ENCODE data around the gene ARNT2. TPM values are rescaled to one million over a fixed set of nuclear protein-coding genes. Genes with fewer than 3 reads are reported as not detected.
A peak's percentile ranks its signal among the peaks of the same experiment; 100 is the strongest.

ARNT2 gene
- total RNA-seq, 1 experiment from 2014 or later: 3.1 TPM

DNA sequence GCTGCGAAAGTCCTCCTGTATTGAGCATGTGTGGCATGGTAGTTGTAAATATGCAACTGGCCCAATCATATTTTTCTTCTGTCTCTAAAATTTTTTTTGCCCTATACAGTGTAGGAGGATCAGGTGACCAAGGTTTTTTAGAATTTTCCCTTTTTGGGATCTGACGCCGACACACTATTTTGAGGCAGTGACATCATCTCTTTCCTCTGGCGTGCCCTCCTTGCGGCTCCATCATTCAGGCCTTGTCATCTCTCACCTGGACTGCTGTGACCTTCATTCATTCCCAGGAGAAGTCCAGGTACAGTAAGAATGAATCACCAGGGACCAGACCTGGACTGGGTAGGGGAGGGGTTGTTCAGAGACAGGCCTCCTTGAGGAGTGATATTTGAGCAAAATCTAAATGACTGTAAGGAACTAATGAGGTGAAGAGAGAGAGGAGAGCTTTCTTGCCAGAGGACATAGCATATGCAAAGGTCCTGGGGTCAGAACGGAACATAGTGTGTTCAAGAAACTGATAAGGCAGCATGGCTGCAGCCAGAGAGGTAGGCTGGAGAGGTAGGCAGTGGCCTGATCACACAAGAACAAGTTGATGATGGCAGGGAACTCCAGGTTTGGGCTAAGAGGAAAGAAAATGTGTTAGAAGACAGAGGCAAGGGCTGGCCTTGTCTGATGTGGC lies 38.7 kb downstream of the ARNT2 start:
- no peaks in the 10 kb centered on the region for H3K36me3 ChIP-seq (replicated peaks; ENCODE audit: control insufficient read depth, insufficient read depth, low read length)
- DNase-seq: no peak
- no peaks in the 10 kb centered on the region for H3K27me3 ChIP-seq (ENCODE audit: control insufficient read depth, insufficient read depth, low read length)
- H3K4me3 ChIP-seq (ENCODE audit: insufficient read depth, low read depth, low read length): no peak overlapping the region

- Histone ChIP-seq H3K4me3 (ENCODE audit: insufficient read depth, low read depth, low read length) (no peak overlapping the region), H3K27me3 (ENCODE audit: control insufficient read depth, insufficient read depth, low read length) (no peaks in the 10 kb centered on the region), H3K36me3 (replicated peaks; ENCODE audit: control insufficient read depth, insufficient read depth, low read length) (no peaks in the 10 kb centered on the region)
- no peak for DNase-seq
Measured at GRCh38 chr15:80444680-80445251, 40.6 kb downstream of the ARNT2 start.

DNA sequence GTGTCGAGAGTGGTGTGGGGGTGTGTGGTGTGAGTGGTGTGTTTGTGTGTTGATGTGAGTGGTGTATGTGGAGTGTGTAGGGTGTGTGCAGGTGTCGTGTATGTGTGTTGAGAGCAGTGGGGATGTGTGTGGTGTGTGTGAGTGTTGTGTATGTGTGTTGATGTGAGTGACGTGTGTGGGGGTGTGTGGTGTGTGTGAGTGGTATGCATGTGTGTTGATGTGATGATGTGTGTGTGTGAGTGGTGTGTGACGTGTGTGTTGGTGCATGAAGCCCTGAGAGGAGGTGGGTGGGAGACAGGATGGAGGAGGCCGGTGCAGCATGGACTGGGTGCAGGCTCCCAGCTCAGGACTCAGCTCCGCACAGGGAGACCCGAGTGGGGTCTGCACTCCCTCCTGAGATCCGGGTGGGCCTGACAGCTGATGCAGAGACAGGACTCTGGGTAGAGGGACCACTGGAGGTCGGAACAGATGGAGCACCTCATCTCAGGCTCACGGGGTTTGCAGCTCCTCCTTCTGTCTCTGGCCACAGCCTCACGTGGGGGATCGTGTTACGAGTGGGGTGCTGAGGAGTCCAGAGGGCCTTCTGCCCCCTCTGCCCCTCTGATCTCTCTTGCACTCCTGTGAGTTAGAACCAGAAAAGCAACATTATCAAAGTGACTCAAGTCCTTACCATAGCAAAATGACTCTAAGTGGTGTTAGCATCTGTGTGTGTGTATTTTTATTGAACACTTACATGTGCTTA lies 41.3 kb downstream of the ARNT2 start:
- Histone ChIP-seq H3K27me3 (ENCODE audit: control insufficient read depth, insufficient read depth, low read length) (no peaks in the 10 kb centered on the region), H3K36me3 (replicated peaks; ENCODE audit: control insufficient read depth, insufficient read depth, low read length) (no peaks in the 10 kb centered on the region), H3K4me3 (ENCODE audit: insufficient read depth, low read depth, low read length) (no peak overlapping the region)
- DNase-seq: peak; percentile 44

GRCh38 chr15:80447077-80447476 lies 42.9 kb downstream of the ARNT2 start:
- Histone ChIP-seq H3K36me3 (replicated peaks; ENCODE audit: control insufficient read depth, insufficient read depth, low read length) (no peaks in the 10 kb centered on the region), H3K4me3 (ENCODE audit: insufficient read depth, low read depth, low read length) (no peak overlapping the region), H3K27me3 (ENCODE audit: control insufficient read depth, insufficient read depth, low read length) (no peaks in the 10 kb centered on the region)
- no peak for DNase-seq

DNA sequence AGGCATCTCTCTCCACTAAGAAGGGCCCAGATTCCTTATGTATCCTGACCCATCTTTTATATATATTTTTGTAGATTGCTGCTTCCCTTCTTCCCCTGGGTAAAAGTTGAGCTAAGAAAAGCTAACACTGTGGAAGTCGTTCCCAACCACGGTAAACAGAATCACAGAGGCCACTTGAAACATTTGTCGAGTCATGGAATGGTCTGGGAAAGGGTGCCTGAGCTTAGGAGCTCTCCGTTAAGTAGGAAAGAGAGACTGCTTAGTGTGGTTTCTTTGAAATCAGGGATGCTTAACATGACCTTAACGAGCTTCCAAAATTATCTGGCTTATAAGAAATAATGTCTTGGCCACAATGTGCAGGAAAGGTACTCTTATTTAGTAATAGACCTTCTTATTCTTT lies 45.6 kb downstream of the ARNT2 start:
- no peak overlapping the region for H3K4me3 ChIP-seq (ENCODE audit: insufficient read depth, low read depth, low read length)
- no peak for DNase-seq
- no peaks in the 10 kb centered on the region for H3K36me3 ChIP-seq (replicated peaks; ENCODE audit: control insufficient read depth, insufficient read depth, low read length)
- no peaks in the 10 kb centered on the region for H3K27me3 ChIP-seq (ENCODE audit: control insufficient read depth, insufficient read depth, low read length)

DNA sequence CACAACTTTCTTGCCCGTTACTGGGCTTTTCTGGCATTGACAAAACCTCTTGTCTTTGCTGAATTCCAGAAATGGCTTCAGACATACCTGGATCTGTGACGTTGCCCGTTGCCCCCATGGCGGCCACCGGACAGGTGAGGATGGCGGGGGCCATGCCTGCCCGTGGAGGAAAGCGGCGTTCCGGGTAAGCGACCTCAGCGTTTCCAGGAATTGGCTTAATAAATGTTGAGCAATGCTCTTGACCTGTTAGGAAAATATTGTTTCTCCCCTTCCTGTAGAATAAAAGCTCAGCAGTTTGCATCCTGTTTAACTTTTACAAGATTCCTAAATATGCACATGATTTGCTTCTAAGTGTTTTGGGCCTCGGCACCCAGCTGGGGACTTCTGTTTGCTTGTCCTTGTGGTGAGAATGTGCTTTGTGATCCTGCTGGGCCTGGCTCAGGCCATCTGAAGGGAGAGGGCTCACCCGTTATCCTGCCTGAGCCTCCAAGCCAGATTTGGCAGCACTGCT lies 46.7 kb downstream of the ARNT2 start:
- Histone ChIP-seq H3K36me3 (replicated peaks; ENCODE audit: control insufficient read depth, insufficient read depth, low read length) (no peaks in the 10 kb centered on the region), H3K27me3 (ENCODE audit: control insufficient read depth, insufficient read depth, low read length) (no peaks in the 10 kb centered on the region)
- peak; percentile 74 for DNase-seq

DNA sequence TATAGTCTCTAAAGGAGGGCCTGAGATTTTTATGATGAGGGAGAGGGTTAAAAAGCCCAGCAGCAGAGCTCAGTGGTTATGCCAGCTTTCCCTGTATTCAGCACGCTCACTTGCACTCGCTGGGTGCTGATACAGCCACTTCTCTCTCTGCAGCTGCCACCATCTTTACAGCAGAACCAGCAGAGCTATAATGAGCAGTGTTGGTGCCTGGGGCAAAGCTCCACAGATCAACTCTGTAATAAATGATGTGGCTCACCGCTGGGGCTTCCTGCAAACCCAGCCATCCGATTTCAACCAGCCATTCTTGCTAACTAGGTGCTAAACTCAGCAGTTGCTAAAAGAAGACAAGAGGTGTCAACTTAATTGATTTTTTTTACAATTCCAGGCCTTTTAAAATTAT lies 48.0 kb downstream of the ARNT2 start:
- Histone ChIP-seq H3K36me3 (replicated peaks; ENCODE audit: control insufficient read depth, insufficient read depth, low read length) (no peaks in the 10 kb centered on the region), H3K4me3 (ENCODE audit: insufficient read depth, low read depth, low read length) (no peak overlapping the region), H3K27me3 (ENCODE audit: control insufficient read depth, insufficient read depth, low read length) (no peaks in the 10 kb centered on the region)
- DNase-seq: no peak

More for the DNA sequence above, 46.7 kb downstream of the ARNT2 start:
- H3K4me3 ChIP-seq (ENCODE audit: insufficient read depth, low read depth, low read length): no peak overlapping the region

- Histone ChIP-seq H3K36me3 (replicated peaks; ENCODE audit: control insufficient read depth, insufficient read depth, low read length) (no peaks in the 10 kb centered on the region), H3K27me3 (ENCODE audit: control insufficient read depth, insufficient read depth, low read length) (no peaks in the 10 kb centered on the region), H3K4me3 (ENCODE audit: insufficient read depth, low read depth, low read length) (no peak overlapping the region)
- DNase-seq: no peak
Measured at GRCh38 chr15:80455051-80455648, 51.0 kb downstream of the ARNT2 start.

DNA sequence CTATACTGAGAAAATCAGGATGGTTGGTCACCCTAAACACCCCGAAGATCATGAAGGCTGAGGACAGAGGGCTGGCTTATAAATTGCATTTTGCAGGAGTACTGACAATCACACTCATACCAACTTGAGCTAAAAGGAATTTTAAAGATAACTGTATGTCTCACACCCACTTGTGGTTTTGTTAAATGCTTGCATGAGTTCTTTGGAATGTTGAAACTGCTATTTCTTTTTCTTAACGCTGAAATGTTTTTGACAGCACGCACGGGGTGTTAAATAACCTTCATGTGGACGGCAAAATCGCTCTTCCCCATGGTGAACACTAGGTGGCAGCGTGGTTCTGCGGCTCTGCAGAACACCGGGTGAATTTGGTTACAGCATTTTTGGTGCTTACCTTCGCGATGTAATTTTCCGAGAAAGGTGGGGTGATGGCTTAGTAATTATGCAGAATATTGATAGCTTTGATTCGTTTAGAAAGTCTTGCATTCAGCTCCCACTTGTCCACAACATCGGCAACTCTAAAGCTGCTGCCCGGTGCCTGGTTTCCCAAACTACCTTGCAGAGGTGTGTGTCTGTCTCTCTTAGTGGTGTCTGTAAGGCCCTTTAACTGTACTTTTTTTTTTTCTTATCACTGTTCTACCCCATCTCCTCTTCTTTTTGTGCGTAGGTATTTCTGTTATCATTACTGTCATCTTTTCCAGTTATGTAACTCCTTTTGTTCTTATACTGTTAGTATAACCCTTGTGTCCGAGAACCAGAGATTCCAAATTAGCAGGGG lies 51.7 kb downstream of the ARNT2 start:
- H3K27me3 ChIP-seq (ENCODE audit: control insufficient read depth, insufficient read depth, low read length): no peaks in the 10 kb centered on the region
- no peak overlapping the region for H3K4me3 ChIP-seq (ENCODE audit: insufficient read depth, low read depth, low read length)
- peak; percentile 82 for DNase-seq
- no peaks in the 10 kb centered on the region for H3K36me3 ChIP-seq (replicated peaks; ENCODE audit: control insufficient read depth, insufficient read depth, low read length)

GRCh38 chr15:80456517-80457492 lies 52.6 kb downstream of the ARNT2 start:
- Histone ChIP-seq H3K4me3 (ENCODE audit: insufficient read depth, low read depth, low read length) (no peak overlapping the region), H3K27me3 (ENCODE audit: control insufficient read depth, insufficient read depth, low read length) (no peaks in the 10 kb centered on the region), H3K36me3 (replicated peaks; ENCODE audit: control insufficient read depth, insufficient read depth, low read length) (no peaks in the 10 kb centered on the region)
- DNase-seq: no peak

GRCh38 chr15:80457896-80458295 lies 53.7 kb downstream of the ARNT2 start:
- no peaks in the 10 kb centered on the region for H3K36me3 ChIP-seq (replicated peaks; ENCODE audit: control insufficient read depth, insufficient read depth, low read length)
- H3K4me3 ChIP-seq (ENCODE audit: insufficient read depth, low read depth, low read length): no peak overlapping the region
- no peaks in the 10 kb centered on the region for H3K27me3 ChIP-seq (ENCODE audit: control insufficient read depth, insufficient read depth, low read length)
- DNase-seq: peak; percentile 40

DNA sequence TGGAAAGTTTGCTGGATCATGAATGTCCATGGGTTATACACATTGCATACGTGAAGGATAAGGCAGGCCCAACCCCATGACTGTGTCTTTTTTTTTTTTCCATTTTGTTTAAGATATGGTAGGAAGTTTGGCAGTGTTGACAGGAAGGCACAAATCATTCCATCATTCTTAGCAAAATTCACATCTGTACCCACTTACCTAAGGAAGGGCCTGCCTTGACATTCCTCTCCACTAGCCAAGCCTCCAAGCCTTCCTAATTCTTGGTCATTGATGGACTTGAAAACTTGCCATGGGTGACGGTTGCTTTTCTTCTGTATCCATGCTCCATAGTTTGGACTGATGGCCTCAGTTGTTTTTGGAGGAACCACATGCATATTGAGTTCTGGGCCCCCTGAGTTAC lies 54.4 kb downstream of the ARNT2 start:
- Histone ChIP-seq H3K27me3 (ENCODE audit: control insufficient read depth, insufficient read depth, low read length) (no peaks in the 10 kb centered on the region), H3K4me3 (ENCODE audit: insufficient read depth, low read depth, low read length) (no peak overlapping the region), H3K36me3 (replicated peaks; ENCODE audit: control insufficient read depth, insufficient read depth, low read length) (no peaks in the 10 kb centered on the region)
- DNase-seq: no peak

DNA sequence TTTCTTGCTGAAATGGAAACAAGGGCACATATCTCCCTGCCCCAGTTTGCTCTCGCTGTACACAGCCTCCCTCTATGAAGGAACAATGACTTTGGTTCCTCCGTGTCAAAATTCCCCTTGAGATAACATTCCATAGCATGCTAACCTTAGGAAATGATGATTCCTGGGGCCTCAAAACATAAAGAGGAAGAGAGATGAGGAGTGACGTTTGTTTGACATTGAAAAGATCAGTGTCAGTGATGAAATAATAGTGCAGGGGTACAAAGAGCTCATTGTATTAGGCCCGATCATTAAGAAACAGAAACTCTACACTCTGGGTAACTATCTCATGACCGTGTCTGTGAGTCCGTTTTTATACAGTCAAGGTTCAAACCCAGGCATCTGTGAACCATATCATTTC lies 55.2 kb downstream of the ARNT2 start:
- Histone ChIP-seq H3K27me3 (ENCODE audit: control insufficient read depth, insufficient read depth, low read length) (no peaks in the 10 kb centered on the region), H3K36me3 (replicated peaks; ENCODE audit: control insufficient read depth, insufficient read depth, low read length) (no peaks in the 10 kb centered on the region), H3K4me3 (ENCODE audit: insufficient read depth, low read depth, low read length) (no peak overlapping the region)
- no peak for DNase-seq

Data from H7 (cell line).